K562 (cell line): Measurements from ENCODE around the gene FGF21. TPM values are rescaled to one million over a fixed set of nuclear protein-coding genes. Genes with fewer than 3 reads are reported as not detected.
"Not testable (repeated sequence)": the region's sequence is repeated elsewhere in the genome, so short reads cannot be mapped to it uniquely, and the experiment has no call there.

ENCODE experiments used
- ATAC-seq: fragments of 200-7000 bp; cut with Tn5 transposase; 3 replicates; pipeline ENCODE4 v1.9.1; 2020; ENCODE audit warnings: moderate library complexity
- BruUV-seq: library from RNA; stranded (reverse); fragments of 400-500 nt; replicated peaks from 2 replicates; lab custom pipeline; 2021; lab: Mats Ljungman, UMichigan
- CTCF ChIA-PET: fragments of 300-600 bp; formaldehyde crosslinking; extraction: SDS; loops from one replicate; lab custom pipeline; 2021; ENCODE audit warnings: low intra/inter-chr PET ratio; lab: Yijun Ruan, JAX
- POLR2A ChIA-PET: fragments of 300-600, 350-650 bp; sonication (Branson Sonifier 250); formaldehyde crosslinking; extraction: SDS; loops from one replicate; lab custom pipeline; 2021; ENCODE audit warnings: antibody characterized with exemption, inconsistent platforms; lab: Yijun Ruan, JAX
- DNase-seq, 4 experiments: peaks; one replicate each; pipeline versions ENCODE4 v3.0.0 to v3.0.0-alpha.2; 2011 to 2018; ENCODE audit warnings: low spot score in 3 of 4, mixed read lengths in 3 of 4; ENCODE audit errors: extremely low read depth in 1 of 4
- FAIRE-seq: peaks from 2 replicates; lab custom pipeline; 2011; peaks lifted over from hg19 to GRCh38; lab: Jason Lieb, UNC
- H2AFZ ChIP-seq: 2 replicates; pipeline ENCODE4 v1.6.0; 2011; ENCODE audit warnings: low read depth, low read length, control low read depth, inconsistent platforms
- H3K27ac ChIP-seq: fragments of 200-600 bp; 3 replicates; pipeline ENCODE4 v1.8.0; 2011; ENCODE audit warnings: low read depth, mild to moderate bottlenecking, control low read depth, inconsistent platforms, low read length, moderate library complexity, mixed read lengths; ENCODE audit errors: extremely low read depth
- H3K27me3 ChIP-seq, 2 experiments: fragments of 300-600 bp in 1 of 2; 2 replicates in 1 of 2; 3 replicates in 1 of 2; pipeline versions ENCODE4 v1.6.0 to v1.8.0; 2011; ENCODE audit warnings: inconsistent platforms in 2 of 2, low read length in 2 of 2, mild to moderate bottlenecking in 1 of 2, mixed read lengths in 1 of 2, moderate library complexity in 1 of 2; ENCODE audit not compliant: control insufficient read depth in 2 of 2, insufficient read depth in 2 of 2
- H3K36me3 ChIP-seq: fragments of 300-600 bp; 3 replicates; pipeline ENCODE4 v1.8.0; 2011; ENCODE audit warnings: mild to moderate bottlenecking, low read length, inconsistent platforms; ENCODE audit not compliant: control insufficient read depth, insufficient read depth
- H3K4me1 ChIP-seq, 2 experiments: fragments of 200-600 bp in 1 of 2; replicated peaks in 1 of 2; 2 replicates in 1 of 2; 3 replicates in 1 of 2; pipeline versions ENCODE4 v1.5.1 to v1.8.0; 2011; ENCODE audit warnings: inconsistent platforms in 2 of 2, low read length in 2 of 2, mild to moderate bottlenecking in 1 of 2, mixed read lengths in 1 of 2, moderate library complexity in 1 of 2; ENCODE audit not compliant: control insufficient read depth in 2 of 2, insufficient read depth in 2 of 2
- H3K4me2 ChIP-seq: 2 replicates; pipeline ENCODE4 v1.6.1; 2011; ENCODE audit warnings: low read length, control low read depth, inconsistent platforms, mixed read lengths; ENCODE audit not compliant: insufficient read depth
- H3K4me3 ChIP-seq: fragments of 200-600 bp; sonication (generic), shearing (Covaris generic); 2 replicates; pipeline ENCODE4 v1.5.1; 2016; ENCODE audit warnings: control low read depth, inconsistent platforms
- H3K79me2 ChIP-seq: fragments of 200-600 bp; 3 replicates; pipeline ENCODE4 v1.8.0; 2011; ENCODE audit warnings: low read length, inconsistent platforms; ENCODE audit not compliant: control insufficient read depth, insufficient read depth
- H3K9ac ChIP-seq, 2 experiments: 2 replicates each; pipeline versions ENCODE4 v1.6.0 to v1.6.1; 2011; ENCODE audit warnings: low read depth in 2 of 2, low read length in 2 of 2, control low read depth in 1 of 2, inconsistent platforms in 1 of 2, mild to moderate bottlenecking in 1 of 2, mixed read lengths in 1 of 2; ENCODE audit not compliant: insufficient read depth in 1 of 2
- H3K9me1 ChIP-seq: one replicate; pipeline ENCODE4 v1.6.0; 2011; ENCODE audit warnings: inconsistent platforms, mild to moderate bottlenecking, low read length, moderate library complexity; ENCODE audit not compliant: control insufficient read depth, insufficient read depth
- H3K9me3 ChIP-seq: replicated peaks from 2 replicates; pipeline ENCODE4 v1.5.1; 2011; ENCODE audit warnings: low read depth, low read length, inconsistent platforms; ENCODE audit not compliant: control insufficient read depth, insufficient read depth
- H4K20me1 ChIP-seq: replicated peaks from 2 replicates; pipeline ENCODE4 v1.6.1; 2011; ENCODE audit warnings: low read length, inconsistent platforms, mixed read lengths; ENCODE audit not compliant: control insufficient read depth, insufficient read depth
- ARID3B ChIP-seq: fragments of 250-450 bp; sonication (Bioruptor Pico); IDR thresholded peaks from 2 replicates; pipeline ENCODE4 v1.4.0; 2020; ENCODE audit warnings: borderline replicate concordance
- ASH1L ChIP-seq: fragments of 450-650 bp; IDR thresholded peaks from 2 replicates; pipeline ENCODE4 v1.6.1; 2018; ENCODE audit warnings: borderline replicate concordance, mild to moderate bottlenecking, low read depth; ENCODE audit not compliant: partially characterized antibody
- CLOCK ChIP-seq: fragments of 250-450 bp; sonication (Bioruptor Pico); IDR thresholded peaks from 2 replicates; pipeline ENCODE4 v1.4.0; 2020; ENCODE audit warnings: mild to moderate bottlenecking, moderate library complexity, borderline replicate concordance
- CTBP1 ChIP-seq: fragments of 450-650 bp; IDR thresholded peaks from 2 replicates; pipeline ENCODE4 v1.6.1; 2016; ENCODE audit warnings: borderline replicate concordance
- EZH2 ChIP-seq: IDR thresholded peaks from 2 replicates; pipeline ENCODE4 v1.6.1; 2012; ENCODE audit warnings: low read depth, mild to moderate bottlenecking, inconsistent platforms, low read length, borderline replicate concordance
- HDGF ChIP-seq: fragments of 450-650 bp; IDR thresholded peaks from 2 replicates; pipeline ENCODE4 v1.6.1; 2016
- NCOA1 ChIP-seq: fragments of 450-650 bp; IDR thresholded peaks from 2 replicates; pipeline ENCODE4 v1.6.1; 2016; ENCODE audit warnings: low read depth
- NR0B1 ChIP-seq: fragments of 450-650 bp; IDR thresholded peaks from one replicate; pipeline ENCODE4 v1.6.1; 2018; ENCODE audit warnings: mild to moderate bottlenecking, moderate library complexity; ENCODE audit not compliant: partially characterized antibody
- NR3C1 ChIP-seq: sonication (generic); formaldehyde crosslinking; IDR thresholded peaks from 2 replicates; pipeline ENCODE4 v1.8.1; 2022; ENCODE audit warnings: missing genetic modification reagents
- ZBTB43 ChIP-seq: sonication (generic); formaldehyde crosslinking; IDR thresholded peaks from 2 replicates; pipeline ENCODE4 v1.8.0; 2023; ENCODE audit warnings: mild to moderate bottlenecking, missing genetic modification reagents
- WGBS: fragments of 100-300 bp; shearing (Covaris generic); methylation state at CpG from one replicate; pipeline ENCODE4 v1.1.6; 2016; ENCODE audit warnings: low coverage, mixed read lengths; ENCODE audit not compliant: insufficient coverage; ENCODE audit errors: missing lambda C conversion rate; 5-methylcytosine and 5-hydroxymethylcytosine counted together
- in situ Hi-C: fragments of 300-500 bp; cut with MboI; formaldehyde crosslinking; loops from 4 replicates; pipeline ENCODE4 v1.15.0; 2018; ENCODE audit warnings: inconsistent platforms, mixed read lengths
- intact Hi-C: fragments of 100-400 bp; cut with micrococcal nuclease; formaldehyde crosslinking; loops from 2 replicates; pipeline ENCODE4 v1.14.2; 2022
- polyA plus RNA-seq, 8 experiments: library from polyadenylated mRNA; depleted of rRNA in 4 of 8; stranded (reverse) in 5 of 8; unstranded in 3 of 8; fragments of >200 nt; fragmentation: Nextera tagmentation in 2 of 8; fragmentation: Illumina TruSeq in 1 of 8; extraction: Ambion mirVana in 2 of 8; extraction: Trizol in 1 of 8; gene quantifications; 2 replicates each; pipeline versions ENCODE4 v1.2.1 to v1.2.3, GENCODE V29; 2011 to 2014; ENCODE audit warnings: inconsistent platforms in 1 of 8, missing spikeins in 1 of 8
- total RNA-seq, 7 experiments: library from RNA; depleted of rRNA in 6 of 7; stranded (reverse); fragments of >200 nt in 6 of 7; fragmentation: Illumina TruSeq in 2 of 7; extraction: Trizol in 2 of 7; gene quantifications; 2 replicates each; pipeline versions ENCODE4 v1.2.1 to v1.2.3, GENCODE V29; 2011 to 2021; ENCODE audit warnings: low replicate concordance in 1 of 7

The FGF21 gene
- total and polyA plus RNA-seq, 9 of the 15 experiments (the other 6 are each of a cell fraction or from before 2014, with no cell fraction given), result 0.04 to 0.77 (median 0.09) TPM; not detected in 6

- TF ChIP-seq NR0B1 (no peak), CTBP1 (peak; percentile 64; the same call in 1 of the 2 replicates), HDGF (no peak), EZH2 (no peak), CLOCK (CRISPR knock-in tag) (no peak), ZBTB43 (no peak), NR3C1 (CRISPR knock-in tag) (no peak), NCOA1 (no peak), ASH1L (no peak), ARID3B (CRISPR knock-in tag) (no peak)
Observed at GRCh38 chr19:48784527-48784926, 29.2 kb downstream of the FGF21 start (continued).

- intact Hi-C loops, result loop anchor here (5.0 to 10.0 kb wide), 2 partner anchors 286 to 438 kb away; partner anchors contain the start of gene KCNA7
- ATAC-seq, result not testable (repeated sequence)
Observed at GRCh38 chr19:48786422-48786821, 31.1 kb downstream of the FGF21 start.

More at GRCh38 chr19:48786422-48786821, 31.1 kb downstream of the FGF21 start:
- H3K9me1 ChIP-seq, H3K79me2 ChIP-seq, H3K36me3 ChIP-seq, BruUV-seq, DNase-seq, H3K9ac ChIP-seq, in situ Hi-C loops, H3K4me3 ChIP-seq, H2AFZ ChIP-seq, H4K20me1 ChIP-seq, H3K27ac ChIP-seq, H3K9me3 ChIP-seq, H3K4me2 ChIP-seq, H3K27me3 ChIP-seq, FAIRE-seq: not testable (repeated sequence)
- peaks cover 14 to 21% of the 10 kb centered on the region in 2 experiments; a peak in 4 of 5 replicates for H3K4me1 ChIP-seq
- WGBS, result 80% methylated on average over 4 of the region's 7 CpGs
- CTCF ChIA-PET, result interaction anchor here (2.5 kb wide), 1 partner anchor 49 kb away, joined by 15 read pairs; the partner anchor contains the start of gene HSD17B14
- POLR2A ChIA-PET, result interaction anchor here (1.8 kb wide), 1 partner anchor 9 kb away, joined by 5 read pairs; no protein-coding TSS in a partner anchor
